ENCODE measurements around the gene RELN. TPM values are rescaled to one million over a fixed set of nuclear protein-coding genes. Genes with fewer than 3 reads are reported as not detected.
"Not testable (repeated sequence)": the region's sequence is repeated elsewhere in the genome, so short reads cannot be mapped to it uniquely, and the experiment has no call there.

Gene RELN
- total RNA-seq, 4 donors from 2014 or later = 1.8 to 47.4 (median 6.7) TPM

DNA sequence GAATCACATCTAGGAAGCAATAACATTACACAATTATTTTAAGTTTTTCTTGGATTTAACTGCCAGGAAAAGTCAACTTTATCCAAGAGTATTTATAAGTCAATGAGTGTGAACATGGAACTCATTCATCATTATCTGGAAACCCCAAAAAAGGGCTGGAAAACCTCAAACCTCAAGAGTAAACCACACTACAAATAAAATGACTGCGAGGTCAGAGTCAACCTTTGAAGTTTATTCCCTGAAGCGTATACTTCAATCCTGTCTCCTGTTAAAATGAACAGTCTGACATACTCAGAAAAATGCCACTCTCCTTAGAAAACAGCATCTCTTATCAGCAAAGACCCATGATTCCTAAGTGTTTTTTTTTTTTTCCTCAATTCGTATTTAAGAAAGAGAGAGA lies 86.5 kb downstream of the RELN start:
- TF ChIP-seq, protein P1, sequence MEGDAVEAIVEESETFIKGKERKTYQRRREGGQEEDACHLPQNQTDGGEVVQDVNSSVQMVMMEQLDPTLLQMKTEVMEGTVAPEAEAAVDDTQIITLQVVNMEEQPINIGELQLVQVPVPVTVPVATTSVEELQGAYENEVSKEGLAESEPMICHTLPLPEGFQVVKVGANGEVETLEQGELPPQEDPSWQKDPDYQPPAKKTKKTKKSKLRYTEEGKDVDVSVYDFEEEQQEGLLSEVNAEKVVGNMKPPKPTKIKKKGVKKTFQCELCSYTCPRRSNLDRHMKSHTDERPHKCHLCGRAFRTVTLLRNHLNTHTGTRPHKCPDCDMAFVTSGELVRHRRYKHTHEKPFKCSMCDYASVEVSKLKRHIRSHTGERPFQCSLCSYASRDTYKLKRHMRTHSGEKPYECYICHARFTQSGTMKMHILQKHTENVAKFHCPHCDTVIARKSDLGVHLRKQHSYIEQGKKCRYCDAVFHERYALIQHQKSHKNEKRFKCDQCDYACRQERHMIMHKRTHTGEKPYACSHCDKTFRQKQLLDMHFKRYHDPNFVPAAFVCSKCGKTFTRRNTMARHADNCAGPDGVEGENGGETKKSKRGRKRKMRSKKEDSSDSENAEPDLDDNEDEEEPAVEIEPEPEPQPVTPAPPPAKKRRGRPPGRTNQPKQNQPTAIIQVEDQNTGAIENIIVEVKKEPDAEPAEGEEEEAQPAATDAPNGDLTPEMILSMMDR (IDR thresholded peaks at IDR 0.05) = no peak
- TF ChIP-seq POLR2A (IDR thresholded peaks at IDR 0.05) = no peak
- no peaks in the 10 kb centered on the region for H3K27me3 ChIP-seq
- no peaks in the 10 kb centered on the region for H3K9me3 ChIP-seq
- H3K4me1 ChIP-seq = no peaks in the 10 kb centered on the region
- no peak for DNase-seq
- no peak overlapping the region for H3K27ac ChIP-seq
- H3K36me3 ChIP-seq = no peaks in the 10 kb centered on the region
- no peak overlapping the region for H3K4me3 ChIP-seq
- intact Hi-C loops (cut with DNase I; ENCODE audit: low total_unique reads) = no loop called here

DNA sequence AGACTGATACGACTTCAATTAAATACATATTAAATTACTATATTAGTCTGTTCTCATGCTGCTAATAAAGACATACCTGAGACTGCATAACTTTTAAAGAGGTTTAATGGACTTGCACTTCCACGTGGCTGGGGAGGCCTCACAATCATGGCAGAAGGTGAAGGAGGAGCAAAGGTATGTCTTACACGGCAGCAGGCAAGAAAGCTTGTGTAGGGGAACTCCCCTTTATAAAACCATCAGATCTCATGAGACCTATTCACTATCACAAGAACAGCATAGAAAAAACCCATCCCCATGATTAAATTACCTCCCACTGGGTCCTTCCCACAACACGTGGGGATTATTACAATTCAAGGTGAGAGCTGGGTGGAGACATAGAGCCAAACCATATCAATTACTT lies 92.6 kb downstream of the RELN start:
- H3K27me3 ChIP-seq; intact Hi-C loops (cut with DNase I; ENCODE audit: low total_unique reads); H3K4me1 ChIP-seq: not testable (repeated sequence)

DNA sequence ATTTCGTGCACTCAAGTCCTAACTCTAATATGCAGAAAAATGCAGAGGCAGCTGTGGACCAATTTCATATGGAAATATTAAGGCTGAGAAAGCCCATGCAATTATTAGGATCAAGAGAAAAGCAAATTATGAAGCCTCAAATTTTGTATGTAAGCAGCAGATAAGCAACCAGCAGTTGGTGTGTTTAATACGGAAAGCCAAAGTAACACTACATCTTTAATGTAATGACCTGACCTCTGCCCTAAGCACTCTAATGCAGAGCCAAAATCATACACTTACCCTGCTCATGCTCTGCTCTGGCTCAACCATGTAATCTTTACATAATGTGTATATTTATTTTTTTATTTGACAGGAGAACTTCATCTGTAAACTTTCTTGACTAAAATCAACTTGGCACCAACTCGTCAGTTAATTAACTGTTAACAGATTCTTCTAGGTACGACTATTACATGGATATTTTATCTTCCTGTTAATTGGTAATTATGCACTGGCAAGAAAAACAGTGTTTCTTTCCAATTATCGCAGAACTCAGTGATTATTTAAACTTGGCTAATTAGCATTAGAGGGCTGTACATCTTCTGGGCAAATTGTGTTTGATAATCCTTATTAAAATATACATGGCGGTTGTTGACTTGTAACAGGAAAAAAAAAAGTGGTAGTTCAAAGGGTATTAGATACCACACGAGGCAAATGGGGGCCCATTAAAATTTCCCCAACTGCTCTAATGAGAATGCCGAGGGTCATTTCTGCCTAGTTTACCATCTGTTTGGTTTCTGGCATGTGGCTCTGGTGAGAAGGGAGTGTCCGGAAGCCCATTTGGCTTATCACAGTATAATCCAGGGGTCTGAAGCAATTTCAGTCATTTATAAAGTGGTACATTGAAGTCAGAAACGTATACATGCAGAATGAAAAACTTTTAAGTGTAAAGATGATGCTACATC lies 94.5 kb downstream of the RELN start:
- Histone ChIP-seq H3K9me3 (no peaks in the 10 kb centered on the region), H3K27ac (no peak overlapping the region), H3K4me3 (no peak overlapping the region), H3K4me1 (no peaks in the 10 kb centered on the region), H3K27me3 (no peaks in the 10 kb centered on the region), H3K36me3 (no peaks in the 10 kb centered on the region)
- no peak for DNase-seq
- TF ChIP-seq, protein P1 (IDR thresholded peaks at IDR 0.05) = no peak
- no peak for TF ChIP-seq POLR2A (IDR thresholded peaks at IDR 0.05)
- intact Hi-C loops (cut with DNase I; ENCODE audit: low total_unique reads) = no loop called here

More for the DNA sequence above, 92.6 kb downstream of the RELN start:
- not testable (repeated sequence) for DNase-seq, H3K9me3 ChIP-seq, H3K36me3 ChIP-seq, H3K4me3 ChIP-seq, H3K27ac ChIP-seq

DNA sequence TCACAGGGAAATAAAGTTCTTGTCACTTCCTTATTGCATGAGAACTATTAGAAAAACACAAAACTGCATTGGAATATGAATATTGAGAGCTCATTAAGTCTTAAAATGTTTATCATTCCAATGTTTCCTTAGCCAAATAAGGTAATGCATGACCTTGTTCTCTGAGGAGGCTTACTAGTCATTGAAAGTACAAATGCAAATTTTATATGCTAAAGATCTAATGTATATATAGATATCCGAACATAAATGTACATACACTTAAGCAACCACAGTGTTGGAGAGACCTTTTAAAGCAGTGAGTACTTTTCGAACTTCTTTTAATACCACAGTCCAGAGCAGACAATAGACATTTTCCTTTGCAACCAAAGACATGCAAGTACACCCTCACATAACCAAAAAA lies 96.1 kb downstream of the RELN start:
- DNase-seq = no peak
- no peak overlapping the region for H3K27ac ChIP-seq
- no peaks in the 10 kb centered on the region for H3K4me1 ChIP-seq
- H3K36me3 ChIP-seq = no peaks in the 10 kb centered on the region
- no peak overlapping the region for H3K4me3 ChIP-seq
- no peaks in the 10 kb centered on the region for H3K9me3 ChIP-seq
- H3K27me3 ChIP-seq = no peaks in the 10 kb centered on the region
- TF ChIP-seq POLR2A (IDR thresholded peaks at IDR 0.05) = no peak
- TF ChIP-seq, protein P1 (IDR thresholded peaks at IDR 0.05) = no peak
- intact Hi-C loops (cut with DNase I; ENCODE audit: low total_unique reads) = no loop called here

DNA sequence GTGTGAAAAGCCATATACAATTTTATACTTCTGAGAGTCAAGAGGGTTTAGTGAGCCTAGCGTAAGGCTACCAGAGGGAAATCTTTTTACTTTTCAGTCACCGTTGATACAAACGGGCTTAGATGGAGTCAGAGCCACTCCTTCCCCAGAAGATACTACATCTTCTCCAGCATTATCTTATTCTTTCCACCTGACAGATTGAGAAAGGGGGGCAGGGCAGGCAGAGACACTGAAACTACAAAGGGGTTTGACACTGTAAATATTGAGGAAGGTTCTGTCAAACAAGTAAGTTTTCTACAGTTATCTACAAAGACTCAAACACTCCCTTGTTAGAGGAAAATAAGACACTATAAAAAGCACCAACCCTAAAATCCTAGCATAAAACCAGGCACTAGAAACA lies 100.0 kb downstream of the RELN start:
- Histone ChIP-seq H3K27ac (no peak overlapping the region), H3K4me3 (no peak overlapping the region), H3K27me3 (no peaks in the 10 kb centered on the region), H3K36me3 (no peaks in the 10 kb centered on the region), H3K4me1 (no peaks in the 10 kb centered on the region), H3K9me3 (no peaks in the 10 kb centered on the region)
- no peak for TF ChIP-seq POLR2A (IDR thresholded peaks at IDR 0.05)
- TF ChIP-seq, protein P1 (IDR thresholded peaks at IDR 0.05) = no peak
- intact Hi-C loops (cut with DNase I; ENCODE audit: low total_unique reads) = no loop called here
- DNase-seq = no peak
